GM21447 (cell line): ENCODE data around the gene SS18L1.

Experiments
- ATAC-seq: cut with Tn5 transposase; IDR thresholded peaks from one replicate; pipeline ENCODE4 v1.9.1; 2021; ENCODE audit not compliant: unreplicated experiment

SS18L1 gene

GRCh38 chr20:62222972-62223371 is 79.4 kb downstream of the SS18L1 start:
- no peak for ATAC-seq

GRCh38 chr20:62223571-62223970 is 80.0 kb downstream of the SS18L1 start:
- ATAC-seq: no peak

GRCh38 chr20:62224113-62224855 is 80.7 kb downstream of the SS18L1 start:
- no peak for ATAC-seq

- no peak for ATAC-seq
Observed at GRCh38 chr20:62225026-62225425, 81.5 kb downstream of the SS18L1 start.

GRCh38 chr20:62225820-62226635 is 82.5 kb downstream of the SS18L1 start:
- ATAC-seq: no peak

- ATAC-seq: no peak
Observed at GRCh38 chr20:62226707-62227590, 83.4 kb downstream of the SS18L1 start.

- ATAC-seq: no peak
Observed at GRCh38 chr20:62227591-62227976, 84.0 kb downstream of the SS18L1 start.

GRCh38 chr20:62227977-62228958 is 84.7 kb downstream of the SS18L1 start:
- ATAC-seq: no peak

- no peak for ATAC-seq
Observed at GRCh38 chr20:62228982-62229545, 85.5 kb downstream of the SS18L1 start.

GRCh38 chr20:62229667-62230066 is 86.1 kb downstream of the SS18L1 start:
- no peak for ATAC-seq

GRCh38 chr20:62230276-62230675 is 86.7 kb downstream of the SS18L1 start:
- no peak for ATAC-seq

GRCh38 chr20:62230696-62231095 is 87.1 kb downstream of the SS18L1 start:
- ATAC-seq: no peak

- ATAC-seq: no peak
Observed at GRCh38 chr20:62231292-62231691, 87.7 kb downstream of the SS18L1 start.
